Sigmoid colon (tissue), 7 donors: ENCODE measurements around the gene RACK1. TPM values are rescaled to one million over a fixed set of nuclear protein-coding genes. Genes with fewer than 3 reads are reported as not detected.
"Not testable (repeated sequence)": the region's sequence is repeated elsewhere in the genome, so short reads cannot be mapped to it uniquely, and the experiment has no call there.

ENCODE experiments used
- DNase-seq: peaks from one replicate; pipeline ENCODE4 v3.0.0-alpha.2; 2019
- H3K27ac ChIP-seq, 4 donors: fragments of 200-600 bp; sonication (generic); one replicate each; pipeline ENCODE4 v1.5.1; 2016 to 2019; ENCODE audit warnings: mild to moderate bottlenecking in 1 of 4
- H3K27me3 ChIP-seq, 3 donors: fragments of 200-600 bp; sonication (generic); one replicate each; pipeline ENCODE4 v1.5.1; 2019; ENCODE audit warnings: mild to moderate bottlenecking in 1 of 3
- H3K36me3 ChIP-seq, 4 donors: fragments of 200-600 bp; sonication (generic); one replicate each; pipeline ENCODE4 v1.5.1; 2016 to 2019
- H3K4me1 ChIP-seq, 4 donors: fragments of 200-600 bp; sonication (generic); one replicate each; pipeline ENCODE4 v1.5.1; 2017 to 2019
- H3K4me3 ChIP-seq, 4 donors: fragments of 200-600 bp; sonication (generic); one replicate each; pipeline ENCODE4 v1.5.1; 2017 to 2019; ENCODE audit warnings: mild to moderate bottlenecking in 2 of 4, moderate library complexity in 1 of 4
- H3K9me3 ChIP-seq, 4 donors: fragments of 200-600 bp in 3 of 4; sonication (generic) in 3 of 4; one replicate each; pipeline versions ENCODE4 v1.5.1 to v1.6.1; 2013 to 2019
- CTCF ChIP-seq, 4 experiments: fragments of 450-650 bp in 3 of 4; fragments of 200-600 bp in 1 of 4; IDR thresholded peaks; one replicate each; pipeline ENCODE4 v1.5.1; 2016 to 2019; ENCODE audit warnings: antibody characterized with exemption in 4 of 4, mild to moderate bottlenecking in 3 of 4, moderate library complexity in 2 of 4
- EP300 ChIP-seq, 4 donors: sonication (generic); formaldehyde crosslinking; IDR thresholded peaks; one replicate each; pipeline ENCODE4 v1.6.1; 2017; ENCODE audit warnings: antibody characterized with exemption in 4 of 4
- POLR2A ChIP-seq, 2 donors: fragments of 450-650 bp; IDR thresholded peaks; one replicate each; pipeline ENCODE4 v1.6.1; 2016; ENCODE audit warnings: antibody characterized with exemption in 2 of 2, mild to moderate bottlenecking in 2 of 2, moderate library complexity in 2 of 2
- POLR2AphosphoS5 ChIP-seq, 4 donors: sonication (generic); formaldehyde crosslinking; IDR thresholded peaks; one replicate each; pipeline ENCODE4 v1.6.1; 2017; ENCODE audit warnings: antibody characterized with exemption in 4 of 4
- whole genome bisulfite sequencing, 2 donors: extraction: QIAGEN DNeasy Blood & Tissue Kit; methylation state at CpG; one replicate each; pipeline ENCODE4 v1.1.7; 2013; 5-methylcytosine and 5-hydroxymethylcytosine counted together
- intact Hi-C: fragments of 100-400 bp; cut with DNase I; formaldehyde crosslinking; loops from one replicate; pipeline ENCODE4 v1.15.1; 2023
- polyA plus RNA-seq, 3 donors: library from polyadenylated mRNA; stranded (reverse); fragments of 200-250 nt; gene quantifications; one replicate each; pipeline ENCODE4 v1.2.3, GENCODE V29; 2013
- total RNA-seq, 4 donors: library from RNA; depleted of rRNA; stranded (reverse); fragments of >200 nt; gene quantifications; one replicate each; pipeline ENCODE4 v1.1.0, GENCODE V29; 2016
- donor health status: healthy with polysubstance abuse.
- donor health status: Bipolar disorder and iron deficiency.
- donor health status: healthy.

RACK1 gene
- total and polyA plus RNA-seq, 7 donors, result 1,821 to 2,943 (median 2,174) TPM

- Histone ChIP-seq H3K9me3 (no peaks in the 10 kb centered on the region), H3K36me3 (no peaks in the 10 kb centered on the region), H3K4me3 (peak overlapping the region; percentile 30 to 53 (median 43)), H3K27ac (peak overlapping the region; percentile 67 to 77 (median 74)), H3K27me3 (no peaks in the 10 kb centered on the region), H3K4me1 (peaks cover 0 to 36% (median 27%) of the 10 kb centered on the region in 4 donors)
- WGBS, 2 donors, result 1% methylated on average over 46 of the region's 46 CpGs
- peak; percentile 80 for DNase-seq
- TF ChIP-seq POLR2A (IDR thresholded peaks at IDR 0.05), result no peak
- TF ChIP-seq CTCF (IDR thresholded peaks at IDR 0.05), result no peak
- TF ChIP-seq EP300 (IDR thresholded peaks at IDR 0.05), result no peak
- TF ChIP-seq POLR2AphosphoS5 (IDR thresholded peaks at IDR 0.05), result no peak
- intact Hi-C loops, result no loop called here
These were observed 26.4 kb downstream of the RACK1 start for GRCh38 chr5:181217111-181217802.

- no peak for TF ChIP-seq EP300 (IDR thresholded peaks at IDR 0.05)
- no peak for TF ChIP-seq POLR2A (IDR thresholded peaks at IDR 0.05)
- TF ChIP-seq CTCF (IDR thresholded peaks at IDR 0.05), result no peak
- TF ChIP-seq POLR2AphosphoS5 (IDR thresholded peaks at IDR 0.05), result no peak
- Histone ChIP-seq H3K4me3 (peak overlapping the region; percentile 30 to 53 (median 43)), H3K9me3 (no peaks in the 10 kb centered on the region), H3K27ac (peak overlapping the region in 2 of 4 donors; percentile 73 to 77), H3K4me1 (peaks cover 0 to 28% (median 24%) of the 10 kb centered on the region in 4 donors), H3K27me3 (no peaks in the 10 kb centered on the region), H3K36me3 (no peaks in the 10 kb centered on the region)
- 18 to 29% methylated on average over 44 of the region's 44 CpGs for WGBS, 2 donors
- intact Hi-C loops, result no loop called here
- DNase-seq, result no peak
These were observed 27.4 kb downstream of the RACK1 start for GRCh38 chr5:181215997-181216989.

- H3K4me1 ChIP-seq, result peaks cover 0 to 28% (median 24%) of the 10 kb centered on the region in 4 donors
- intact Hi-C loops, H3K4me3 ChIP-seq, H3K36me3 ChIP-seq, H3K27me3 ChIP-seq, DNase-seq, H3K9me3 ChIP-seq, H3K27ac ChIP-seq: not testable (repeated sequence)
- 59 to 65% methylated on average over 10 of the region's 10 CpGs for WGBS, 2 donors
These were observed 29.5 kb downstream of the RACK1 start for GRCh38 chr5:181214249-181214648.

- whole genome bisulfite sequencing, 2 donors, result 61 to 63% methylated on average over 2 of the region's 2 CpGs
- no peak overlapping the region for H3K4me3 ChIP-seq
These were observed 30.8 kb downstream of the RACK1 start for GRCh38 chr5:181212934-181213333.

GRCh38 chr5:181212080-181212479 lies 31.6 kb downstream of the RACK1 start:
- no peaks in the 10 kb centered on the region for H3K36me3 ChIP-seq
- no peak overlapping the region for H3K27ac ChIP-seq
- no peaks in the 10 kb centered on the region for H3K27me3 ChIP-seq
- 95 to 96% methylated on average over 6 of the region's 6 CpGs for WGBS, 2 donors
- peaks cover 0 to 15% (median 13%) of the 10 kb centered on the region in 4 donors for H3K4me1 ChIP-seq
- intact Hi-C loops, result no loop called here
- DNase-seq, result no peak
- TF ChIP-seq POLR2AphosphoS5 (IDR thresholded peaks at IDR 0.05) (no peak), EP300 (IDR thresholded peaks at IDR 0.05) (no peak), POLR2A (IDR thresholded peaks at IDR 0.05) (no peak), CTCF (IDR thresholded peaks at IDR 0.05) (no peak)
- H3K9me3 ChIP-seq, result no peaks in the 10 kb centered on the region
- H3K4me3 ChIP-seq, result no peak overlapping the region

More at GRCh38 chr5:181212934-181213333, 30.8 kb downstream of the RACK1 start:
- no peaks in the 10 kb centered on the region for H3K27me3 ChIP-seq
- intact Hi-C loops, result no loop called here
- H3K36me3 ChIP-seq, result no peaks in the 10 kb centered on the region
- H3K27ac ChIP-seq, result no peak overlapping the region
- no peaks in the 10 kb centered on the region for H3K9me3 ChIP-seq
- peaks cover 0 to 20% (median 19%) of the 10 kb centered on the region in 4 donors for H3K4me1 ChIP-seq
- DNase-seq, result no peak
- TF ChIP-seq POLR2A (IDR thresholded peaks at IDR 0.05), result no peak
- no peak for TF ChIP-seq POLR2AphosphoS5 (IDR thresholded peaks at IDR 0.05)
